NCI-H146 treated with DMSO at 0.1 percent for 48 hours (cell line): ENCODE measurements around the gene MBOAT7.

Source experiments
- DNase-seq: peaks from one replicate; lab custom pipeline; 2025; ENCODE audit not compliant: unreplicated experiment; lab: John Stamatoyannopoulos, UW

Gene MBOAT7

DNA sequence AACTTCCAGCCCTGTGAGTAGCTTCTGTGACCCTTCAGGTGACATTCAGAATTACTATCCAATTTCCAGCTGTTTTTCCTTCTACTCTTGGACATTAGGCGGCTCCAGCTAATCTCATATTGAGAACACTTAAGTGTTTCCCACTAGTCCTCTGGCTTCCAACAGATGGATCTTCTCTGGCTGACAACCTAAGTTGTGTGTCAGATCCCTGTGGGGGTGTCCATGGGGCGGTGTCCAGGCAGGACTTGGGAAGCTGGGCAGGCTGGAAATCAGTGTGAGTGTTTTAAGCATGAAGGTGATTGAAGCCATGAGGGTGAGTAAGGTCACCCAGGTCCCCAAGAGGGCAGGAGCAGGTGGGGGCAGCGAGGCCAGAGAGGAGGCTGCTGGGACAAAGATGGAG, 41.7 kb downstream of the MBOAT7 start:
- no peak for DNase-seq

DNA sequence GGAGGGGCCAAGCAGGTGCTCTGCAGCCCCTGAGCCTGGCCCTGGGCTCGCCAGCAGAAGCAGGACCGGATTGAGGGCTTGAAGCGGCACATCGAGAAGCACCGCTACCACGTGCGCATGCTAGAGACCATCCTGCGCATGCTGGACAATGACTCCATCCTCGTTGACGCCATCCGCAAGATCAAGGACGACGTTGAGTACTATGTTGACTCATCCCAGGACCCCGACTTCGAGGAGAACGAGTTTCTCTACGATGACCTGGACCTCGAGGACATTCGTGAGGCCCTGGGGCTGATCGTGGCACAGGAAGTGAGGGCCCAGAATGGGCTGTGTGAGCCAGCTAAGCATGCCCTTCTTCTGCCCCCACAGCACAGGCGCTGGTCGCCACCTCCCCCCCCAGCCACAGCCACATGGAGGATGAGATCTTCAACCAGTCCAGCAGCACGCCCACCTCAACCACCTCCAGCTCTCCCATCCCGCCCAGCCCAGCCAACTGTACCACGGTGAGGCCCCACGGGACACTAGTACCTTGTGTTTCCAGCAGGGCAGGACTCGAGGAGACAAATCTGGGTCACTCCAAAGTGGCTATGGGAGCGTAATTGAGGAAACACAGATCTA, 43.7 kb downstream of the MBOAT7 start:
- DNase-seq: no peak

DNA sequence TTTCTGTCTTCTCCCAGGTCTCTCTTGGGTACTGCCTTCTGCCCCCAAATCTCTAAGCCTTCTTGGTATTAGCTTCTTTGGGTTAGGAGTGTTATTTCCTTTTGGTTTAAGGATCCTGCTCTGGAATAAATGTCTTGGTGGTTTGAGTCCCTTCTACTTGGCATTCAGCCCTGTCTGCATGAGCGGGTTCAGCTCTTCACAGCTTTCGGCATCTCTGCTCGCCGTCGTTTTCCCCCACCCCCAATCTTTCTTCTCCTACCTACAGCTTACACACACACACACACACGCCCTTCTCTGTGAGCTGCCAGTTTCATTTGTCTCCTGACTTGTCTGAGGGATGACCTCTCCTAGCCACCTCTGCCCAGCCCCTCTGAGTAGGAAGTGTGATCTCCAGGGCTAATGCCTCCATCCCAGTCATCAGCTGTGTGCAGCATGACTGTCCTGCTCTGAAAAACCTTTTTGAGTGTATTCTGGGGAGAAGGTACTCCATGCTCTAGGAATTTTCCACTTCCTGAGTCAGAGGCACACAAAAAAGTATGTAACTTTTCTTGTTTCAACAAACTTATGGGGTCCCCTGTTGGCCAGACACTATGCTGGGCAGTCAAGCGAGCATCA, 47.1 kb downstream of the MBOAT7 start:
- DNase-seq: no peak

DNA sequence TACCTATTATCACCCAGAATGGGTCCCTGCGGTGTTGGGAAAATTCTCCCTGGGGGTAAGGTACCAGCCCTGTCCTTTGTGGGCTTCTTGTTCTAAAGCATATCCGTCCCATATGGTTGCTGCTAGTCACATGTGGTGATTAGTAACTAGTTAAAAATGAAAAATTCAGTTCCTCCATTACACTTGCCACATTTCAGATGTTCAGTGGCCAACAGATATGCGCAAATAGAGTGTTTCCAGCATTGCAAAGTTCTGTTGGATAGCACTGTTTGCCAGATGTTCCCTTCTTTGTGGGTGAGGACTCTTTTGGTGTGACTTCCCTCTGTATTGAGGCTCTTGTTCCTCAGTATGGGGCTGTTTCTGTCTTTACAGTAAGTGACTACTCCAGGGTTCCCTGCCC, 48.0 kb downstream of the MBOAT7 start:
- no peak for DNase-seq

DNA sequence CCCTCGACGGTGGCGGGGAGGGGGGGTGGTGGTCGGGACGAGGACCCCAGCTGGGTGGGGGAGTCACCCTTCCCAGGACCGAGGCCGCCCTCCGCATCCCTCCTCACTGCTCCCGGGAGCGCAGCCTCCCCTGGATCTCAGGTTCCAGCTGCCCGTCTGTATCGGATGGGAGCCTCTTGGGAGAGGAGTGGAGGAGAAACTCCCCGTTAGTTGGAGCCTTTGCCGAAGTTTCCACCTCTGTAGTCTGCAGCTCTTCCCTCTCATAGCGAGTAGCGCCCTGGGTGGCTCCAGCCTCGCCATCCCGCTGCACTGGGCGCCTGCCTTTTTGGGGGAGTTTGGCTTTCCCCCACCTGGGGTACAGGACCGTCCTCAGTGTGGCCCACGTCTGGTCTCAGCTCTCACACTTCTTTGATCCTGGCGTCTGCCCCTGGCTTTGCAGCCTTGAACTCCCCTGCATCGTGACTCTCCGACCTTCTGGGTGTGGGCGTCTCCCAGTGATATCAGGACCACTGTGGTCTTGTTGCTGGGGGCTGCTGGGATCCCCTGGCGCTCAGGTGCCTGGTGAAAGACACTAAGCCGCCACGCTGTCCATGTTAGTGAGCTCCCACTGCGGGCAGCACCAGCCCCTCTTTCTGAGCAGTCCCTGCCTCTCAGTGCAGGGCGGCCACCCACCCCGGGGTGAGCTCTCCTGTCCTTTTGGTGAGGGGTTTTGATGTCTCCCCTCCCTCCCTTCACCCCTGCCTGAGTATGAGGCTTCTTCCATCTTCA, 50.7 kb downstream of the MBOAT7 start:
- no peak for DNase-seq

DNA sequence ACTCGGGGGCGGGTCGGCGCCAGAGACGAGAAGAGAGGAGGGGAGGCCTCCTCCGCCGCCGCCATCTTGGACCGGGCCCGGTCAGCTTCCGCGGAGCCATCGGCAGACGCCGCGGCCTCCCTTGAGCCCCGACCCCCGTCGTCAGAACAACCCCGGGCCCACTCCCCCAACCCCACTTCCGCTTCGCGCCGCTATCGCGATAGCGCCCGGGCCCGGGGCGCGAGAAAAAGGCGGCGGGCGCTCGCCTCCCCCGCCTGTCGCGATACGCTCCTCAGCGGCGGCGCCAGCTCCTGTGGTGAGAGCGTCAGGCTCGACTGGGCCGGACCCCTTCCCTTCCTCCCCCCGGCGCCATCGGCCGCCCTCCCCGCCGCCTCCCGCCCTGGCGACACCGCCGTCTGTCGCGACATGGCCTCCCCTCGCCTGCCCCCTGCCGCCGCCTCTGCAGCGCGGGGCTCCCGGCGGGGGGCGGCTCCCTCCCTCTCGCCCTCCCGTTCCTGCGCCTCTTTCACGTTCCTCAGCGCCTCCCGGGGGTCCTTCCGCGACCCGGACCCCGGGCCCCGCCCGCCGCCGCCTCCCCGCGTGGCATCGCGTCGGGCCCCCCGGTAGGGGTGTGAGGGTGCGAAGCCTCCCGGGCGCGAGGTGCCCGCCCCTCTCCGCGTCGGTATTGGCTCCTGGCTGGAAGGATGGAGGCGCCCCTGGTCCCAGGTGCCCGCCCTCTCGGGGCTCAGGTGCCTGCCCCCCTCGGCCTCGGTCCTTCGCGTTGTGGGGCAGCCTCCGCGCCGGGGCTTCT, 51.5 kb downstream of the MBOAT7 start, which contains the start of gene CNOT3:
TSS of gene CNOT3 (plus strand) at position 64 of the 790 bp plus-strand sequence. CDS start 5,217 bp downstream, outside the sequence.
- DNase-seq: no peak

DNA sequence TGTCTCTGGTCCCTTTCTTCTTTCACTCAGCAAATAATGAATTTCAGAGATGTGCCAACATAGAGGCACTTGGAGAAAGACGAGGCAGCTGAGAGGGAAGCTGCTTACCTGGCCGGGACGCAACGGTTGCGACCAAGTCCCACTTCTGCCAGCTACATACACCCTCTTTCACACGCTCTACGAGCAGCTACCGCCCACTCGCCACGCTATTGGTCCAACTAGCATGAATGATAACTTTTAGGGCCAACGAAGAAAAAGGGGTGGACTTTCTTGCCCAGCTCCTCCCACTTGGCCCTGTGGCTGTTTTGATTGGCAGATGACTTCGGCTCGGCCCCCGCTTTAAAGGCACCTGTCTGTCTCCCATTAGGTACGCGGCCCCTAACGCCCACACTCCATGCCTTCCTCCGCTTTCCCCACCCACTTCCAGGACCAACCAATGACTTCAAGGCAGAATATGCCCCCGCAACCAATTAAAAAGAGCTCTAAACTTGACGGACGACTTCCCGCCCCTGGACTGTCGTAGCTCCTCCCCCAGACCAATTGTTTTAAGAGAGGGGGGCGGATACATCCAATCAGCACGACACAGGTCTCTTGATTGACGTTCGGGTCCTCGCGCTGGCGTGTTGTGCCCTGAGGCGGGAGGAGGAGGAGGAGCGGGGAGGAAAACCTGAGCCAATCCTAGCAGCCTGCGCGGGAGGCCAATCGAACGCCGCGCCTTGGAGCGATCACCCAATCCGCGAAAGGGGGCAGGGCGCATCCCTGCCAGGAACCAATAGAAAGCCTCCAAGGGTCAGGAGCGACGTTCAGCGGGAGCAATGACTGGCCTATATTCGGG, 52.3 kb downstream of the MBOAT7 start:
- DNase-seq: peak; percentile 100

DNA sequence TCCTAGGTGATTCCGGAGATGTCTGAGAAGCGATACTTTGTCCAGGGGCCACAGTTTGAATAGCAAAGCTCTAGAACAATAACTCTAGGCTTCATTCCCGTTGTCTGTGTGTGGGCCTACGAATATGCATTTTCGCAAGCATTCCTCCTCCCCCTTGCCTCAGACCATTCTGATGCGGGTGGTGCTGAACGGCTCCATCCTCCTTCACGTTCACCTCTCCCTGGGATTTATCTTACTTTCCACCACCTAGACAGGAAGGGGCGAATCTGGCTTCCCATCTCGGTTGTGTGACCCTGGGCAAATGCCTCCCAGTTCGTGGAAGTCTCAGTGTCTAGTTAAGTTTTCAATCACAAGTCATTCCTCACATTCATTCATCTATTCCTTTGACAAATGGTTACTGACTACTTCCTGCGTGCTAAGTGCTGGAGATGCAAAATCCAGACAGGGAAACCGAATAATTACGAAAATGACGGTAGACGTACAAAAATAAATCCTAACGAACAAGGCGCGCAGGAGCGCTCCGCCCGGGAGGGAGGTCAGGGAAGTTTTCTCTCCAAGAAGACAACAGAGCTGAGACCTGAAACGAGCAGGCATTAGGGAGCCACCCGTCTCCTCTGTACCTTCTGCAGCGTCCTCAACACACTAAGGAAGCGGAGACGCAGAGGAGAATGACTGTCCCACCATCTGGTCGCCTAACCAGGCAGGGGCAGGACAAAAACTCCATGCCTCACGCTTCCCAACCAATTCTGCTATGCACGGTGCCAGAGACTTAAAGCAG, 53.1 kb downstream of the MBOAT7 start:
- peak; percentile 29 for DNase-seq

DNA sequence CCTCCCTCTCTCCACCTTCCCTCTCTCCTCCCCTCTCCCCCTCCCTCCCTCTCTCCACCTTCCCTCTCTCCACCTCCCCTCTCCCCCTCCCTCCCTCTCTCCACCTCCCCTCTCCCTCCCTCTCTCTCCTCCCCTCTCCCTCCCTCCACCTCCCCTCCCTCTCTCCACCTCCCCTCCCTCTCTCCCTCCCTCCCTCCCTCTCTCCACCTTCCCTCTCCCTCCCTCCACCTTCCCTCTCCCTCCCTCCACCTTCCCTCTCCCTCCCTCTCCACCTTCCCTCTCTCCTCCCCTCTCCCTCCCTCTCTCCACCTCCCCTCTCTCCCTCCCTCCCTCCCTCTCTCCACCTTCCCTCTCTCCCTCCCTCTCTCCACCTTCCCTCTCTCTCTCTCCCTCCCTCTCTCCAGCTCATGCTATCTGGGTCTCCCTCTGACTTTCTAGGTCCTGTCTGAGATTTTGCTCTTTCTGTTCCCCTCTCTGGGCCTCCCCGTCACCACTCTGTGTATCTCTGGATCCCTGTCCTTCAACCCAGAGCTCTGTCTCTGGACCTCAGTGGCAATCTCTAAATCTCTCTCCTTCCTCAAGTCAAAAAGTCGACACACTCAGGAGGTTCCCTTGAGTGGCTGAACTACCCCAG, 55.3 kb downstream of the MBOAT7 start:
- no peak for DNase-seq

DNA sequence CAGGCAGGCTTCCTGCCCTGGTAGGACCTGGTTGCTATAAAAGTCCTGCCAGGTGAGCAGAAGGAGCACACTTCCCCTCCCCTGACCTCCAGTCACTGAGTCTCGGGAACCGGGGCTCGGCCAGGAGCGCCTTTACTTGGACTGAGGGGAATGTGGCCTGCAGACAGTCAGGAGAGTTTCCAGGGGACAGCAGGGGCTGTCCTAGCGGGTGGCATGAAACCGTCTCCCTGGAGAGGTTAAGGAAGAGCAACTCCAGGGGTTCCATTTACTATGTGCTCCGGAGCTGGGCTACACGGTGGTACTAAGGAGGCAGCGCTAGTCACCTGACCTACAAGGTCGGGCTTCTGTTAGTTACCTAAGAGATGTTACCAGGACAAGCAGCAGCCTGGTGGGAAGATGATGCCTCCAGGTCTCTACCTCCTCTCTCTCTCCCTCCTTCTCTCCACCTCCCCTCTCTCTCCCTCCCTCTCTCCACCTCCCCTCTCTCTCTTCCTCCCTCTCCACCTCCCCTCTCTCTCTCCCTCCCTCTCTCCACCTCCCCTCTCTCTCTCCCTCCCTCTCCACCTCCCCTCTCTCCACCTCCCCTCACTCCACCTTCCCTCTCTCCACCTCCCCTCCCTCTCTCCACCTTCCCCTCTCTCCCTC, 55.9 kb downstream of the MBOAT7 start:
- peak; percentile 47 for DNase-seq

DNA sequence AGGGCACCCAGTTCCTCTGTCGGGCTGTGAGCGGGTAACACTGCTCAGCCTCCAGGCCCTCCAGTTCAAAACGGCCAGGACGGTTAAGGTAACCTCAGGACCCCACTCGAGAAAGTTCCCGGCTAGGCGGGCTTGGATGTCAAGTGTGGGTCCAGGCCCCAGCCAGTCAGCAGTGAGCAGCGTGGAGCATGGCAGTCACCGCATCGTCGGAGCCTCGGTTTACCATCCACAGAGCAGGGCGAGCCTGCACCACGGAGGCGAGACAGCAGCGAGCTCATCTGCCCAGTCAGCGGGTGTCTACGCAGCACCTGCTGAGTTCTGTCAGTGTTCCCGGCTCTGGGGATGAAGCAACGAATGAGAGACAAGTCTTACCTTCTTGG, 59.8 kb downstream of the MBOAT7 start:
- DNase-seq: no peak

DNA sequence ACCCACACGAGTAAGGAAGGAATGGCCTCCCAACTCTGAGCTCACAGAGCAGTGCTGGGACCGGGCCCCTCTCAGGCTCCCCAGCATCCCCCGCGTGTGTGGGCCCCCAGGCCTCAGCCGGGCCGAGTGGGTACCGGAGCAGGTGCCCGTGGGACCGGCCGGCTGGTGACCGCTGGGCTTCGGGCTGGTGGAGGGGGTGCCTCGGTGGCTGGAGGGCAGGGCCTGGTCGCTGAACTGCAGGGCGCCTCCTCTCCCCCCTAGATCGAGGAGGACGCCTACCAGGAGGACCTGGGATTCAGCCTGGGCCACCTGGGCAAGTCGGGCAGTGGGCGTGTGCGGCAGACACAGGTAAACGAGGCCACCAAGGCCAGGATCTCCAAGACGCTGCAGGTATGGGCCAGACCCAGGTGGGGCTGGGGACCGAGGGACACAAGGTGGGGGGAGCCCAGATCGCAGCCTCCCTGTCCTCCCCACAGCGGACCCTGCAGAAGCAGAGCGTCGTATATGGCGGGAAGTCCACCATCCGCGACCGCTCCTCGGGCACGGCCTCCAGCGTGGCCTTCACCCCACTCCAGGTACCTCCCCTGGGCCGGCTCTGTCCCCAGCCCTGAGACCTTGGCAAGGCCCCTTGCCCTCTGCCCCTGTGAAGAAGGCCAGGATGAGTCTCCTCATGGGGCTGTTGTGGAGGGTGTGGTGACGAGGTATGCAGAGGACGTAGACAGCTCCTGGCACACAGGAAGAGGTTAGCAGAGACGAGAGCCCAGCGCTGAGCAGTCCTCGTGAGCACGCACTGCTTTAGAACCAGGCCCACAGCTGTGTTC, 60.4 kb downstream of the MBOAT7 start:
- DNase-seq: no peak

DNA sequence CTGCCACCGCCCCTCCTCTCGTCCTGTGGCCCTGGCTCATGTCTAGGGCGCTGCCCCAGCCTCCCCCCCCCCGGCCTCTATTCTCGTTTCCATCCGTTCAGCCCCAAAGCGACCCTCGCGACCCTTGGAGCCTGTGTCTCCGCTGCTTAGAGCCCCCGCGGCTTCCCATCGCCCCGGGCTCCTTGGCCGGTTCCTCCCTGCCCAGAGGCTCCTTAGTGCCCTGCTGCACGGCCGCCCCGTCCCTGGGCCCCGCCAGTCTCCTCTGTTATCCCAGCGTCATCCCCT, 61.0 kb downstream of the MBOAT7 start:
- DNase-seq: no peak

DNA sequence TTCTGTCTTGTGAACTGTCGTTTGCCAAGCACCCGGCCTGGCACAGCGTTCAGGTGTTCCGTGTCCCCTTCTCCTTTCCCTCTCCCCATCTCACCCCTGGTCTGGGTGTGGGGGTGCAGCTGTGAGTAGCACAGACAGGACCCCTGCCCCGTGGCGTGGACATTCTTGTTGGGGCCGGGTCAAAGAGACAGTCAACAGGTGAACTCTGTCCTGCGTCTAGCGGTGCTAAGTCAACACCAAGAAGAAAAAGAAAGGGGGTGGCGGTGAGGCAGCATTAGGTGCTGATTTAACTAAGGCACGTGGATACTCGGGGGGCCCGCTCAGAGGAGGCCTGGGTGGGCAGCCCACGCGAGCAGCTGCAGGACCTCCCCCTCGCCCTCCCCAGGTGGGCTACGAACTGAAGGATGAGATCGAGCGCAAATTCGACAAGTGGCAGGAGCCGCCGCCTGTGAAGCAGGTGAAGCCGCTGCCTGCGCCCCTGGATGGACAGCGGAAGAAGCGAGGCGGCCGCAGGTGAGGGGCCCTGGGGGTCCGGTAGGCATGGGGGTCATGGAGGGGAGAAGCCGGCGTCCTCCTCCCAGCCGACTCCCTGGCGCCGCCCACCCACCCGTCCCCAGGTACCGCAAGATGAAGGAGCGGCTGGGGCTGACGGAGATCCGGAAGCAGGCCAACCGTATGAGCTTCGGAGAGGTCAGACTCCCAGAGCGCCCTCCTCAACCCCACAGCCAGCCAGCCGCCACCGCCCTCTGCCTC, 61.5 kb downstream of the MBOAT7 start:
- DNase-seq: no peak

DNA sequence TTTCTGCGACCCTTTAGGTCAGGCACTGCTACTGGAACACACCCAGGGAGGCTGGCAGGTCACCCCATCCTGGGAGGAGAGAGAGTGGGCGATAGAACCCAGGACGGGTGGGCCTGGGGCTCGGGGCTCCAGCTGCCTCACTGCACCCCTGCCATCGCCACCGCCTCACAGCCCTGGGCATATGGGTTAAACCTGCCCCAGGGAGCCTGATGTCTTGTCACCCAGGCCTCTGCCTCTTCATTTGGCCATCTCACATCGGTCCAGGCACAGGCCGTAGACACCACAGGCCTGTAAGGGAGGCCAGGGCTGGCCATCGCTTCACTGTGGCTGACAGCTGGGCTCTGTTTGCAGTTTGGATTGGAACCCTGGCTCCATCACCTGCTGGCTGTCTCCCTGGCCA, 63.7 kb downstream of the MBOAT7 start:
- DNase-seq: no peak

DNA sequence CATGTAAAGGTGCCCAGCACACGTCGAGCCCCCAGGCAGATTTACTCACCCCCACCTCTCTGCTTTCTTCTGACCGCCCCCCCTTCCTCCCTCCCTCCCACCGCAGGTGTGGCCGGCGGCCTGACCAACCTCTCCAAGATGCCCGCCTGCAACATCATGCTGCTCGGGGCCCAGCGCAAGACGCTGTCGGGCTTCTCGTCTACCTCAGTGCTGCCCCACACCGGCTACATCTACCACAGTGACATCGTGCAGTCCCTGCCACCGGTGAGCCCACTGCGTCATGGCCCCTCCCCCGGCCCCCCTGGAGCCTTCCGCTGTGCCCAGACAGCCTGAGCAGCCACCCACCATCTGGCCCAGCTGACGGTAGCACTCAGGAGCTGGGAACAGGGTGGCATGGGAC, 65.0 kb downstream of the MBOAT7 start:
- no peak for DNase-seq

DNA sequence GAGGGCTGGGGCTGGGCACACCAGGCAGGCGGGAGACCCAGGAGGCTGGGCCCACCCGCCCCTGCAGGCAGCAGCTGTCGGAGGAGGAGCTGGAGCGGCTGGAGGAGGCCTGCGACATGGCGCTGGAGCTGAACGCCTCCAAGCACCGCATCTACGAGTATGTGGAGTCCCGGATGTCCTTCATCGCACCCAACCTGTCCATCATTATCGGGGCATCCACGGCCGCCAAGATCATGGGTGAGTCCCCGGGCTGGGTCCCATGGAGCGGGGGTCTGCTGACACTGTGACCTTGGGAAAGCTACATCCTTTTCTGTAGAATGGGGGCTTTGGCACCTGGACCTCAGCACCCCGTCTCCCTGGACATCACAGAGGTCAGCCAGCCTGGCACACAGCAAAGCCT, 65.7 kb downstream of the MBOAT7 start:
- no peak for DNase-seq
